HUES64 (cell line): Measurements from ENCODE around the gene TCF12.

ENCODE experiments used
- H3K27ac ChIP-seq: 2 replicates; pipeline ENCODE4 v1.7.0; 2013; ENCODE audit warnings: low read depth, low read length, inconsistent platforms
- H3K27me3 ChIP-seq: 2 replicates; pipeline ENCODE4 v1.6.1; 2013; ENCODE audit warnings: mild to moderate bottlenecking, low read length; ENCODE audit not compliant: insufficient read depth
- H3K36me3 ChIP-seq: 2 replicates; pipeline ENCODE4 v1.6.1; 2013; ENCODE audit warnings: mild to moderate bottlenecking, low read length; ENCODE audit not compliant: insufficient read depth
- H3K4me1 ChIP-seq: 2 replicates; pipeline ENCODE4 v1.6.1; 2013; ENCODE audit warnings: mild to moderate bottlenecking, low read length, moderate library complexity; ENCODE audit not compliant: insufficient read depth
- H3K4me3 ChIP-seq: 2 replicates; pipeline ENCODE4 v1.5.1; 2013; ENCODE audit warnings: mild to moderate bottlenecking, low read length, moderate library complexity
- H3K9ac ChIP-seq: 2 replicates; pipeline ENCODE4 v1.6.1; 2013; ENCODE audit warnings: mild to moderate bottlenecking, low read depth, low read length
- H3K9me3 ChIP-seq: 2 replicates; pipeline ENCODE4 v1.6.1; 2013; ENCODE audit warnings: low read depth, low read length; ENCODE audit not compliant: insufficient read depth
- WGBS: fragments of 150-250, 120-280 bp; methylation state at CpG from one replicate; pipeline ENCODE4 v1.1.7; 2013; ENCODE audit warnings: missing lambda C conversion rate; 5-methylcytosine and 5-hydroxymethylcytosine counted together

TCF12 gene

DNA sequence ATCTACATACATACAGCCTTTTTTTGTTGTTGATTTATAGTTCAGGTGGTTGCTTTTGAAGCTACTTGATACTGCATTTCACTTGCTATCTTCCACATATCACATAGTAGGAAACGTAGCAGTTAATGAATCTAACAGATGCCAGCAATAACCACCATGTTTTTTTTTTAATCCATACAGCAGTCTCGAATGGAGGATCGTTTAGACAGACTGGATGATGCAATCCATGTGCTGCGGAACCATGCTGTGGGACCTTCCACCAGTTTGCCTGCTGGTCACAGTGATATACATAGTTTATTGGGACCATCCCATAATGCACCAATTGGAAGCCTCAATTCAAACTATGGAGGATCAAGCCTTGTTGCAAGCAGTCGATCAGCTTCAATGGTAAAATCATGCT, 334.6 kb downstream of the TCF12 start:
- Histone ChIP-seq H3K9me3 (no peaks in the 10 kb centered on the region; the same call in 1 of the 2 replicates), H3K36me3 (peaks cover 55% of the 10 kb centered on the region), H3K4me1 (peaks cover 28% of the 10 kb centered on the region), H3K27ac (peak overlapping the region; percentile 29), H3K27me3 (no peaks in the 10 kb centered on the region), H3K9ac (no peak overlapping the region), H3K4me3 (no peak overlapping the region)
- WGBS, result 87% methylated on average over 5 of the region's 5 CpGs

- H3K9me3 ChIP-seq, result no peaks in the 10 kb centered on the region; the same call in 1 of the 2 replicates
- peaks cover 32% of the 10 kb centered on the region for H3K4me1 ChIP-seq
- H3K4me3 ChIP-seq, result no peak overlapping the region
- no peak overlapping the region for H3K9ac ChIP-seq
- H3K27me3 ChIP-seq, result no peaks in the 10 kb centered on the region
- 100% methylated on average over 1 of the region's 2 CpGs for WGBS
- peaks cover 51% of the 10 kb centered on the region for H3K36me3 ChIP-seq
- H3K27ac ChIP-seq, result peak overlapping the region; percentile 25
Observed at GRCh38 chr15:57253500-57253899, 335.1 kb downstream of the TCF12 start.

DNA sequence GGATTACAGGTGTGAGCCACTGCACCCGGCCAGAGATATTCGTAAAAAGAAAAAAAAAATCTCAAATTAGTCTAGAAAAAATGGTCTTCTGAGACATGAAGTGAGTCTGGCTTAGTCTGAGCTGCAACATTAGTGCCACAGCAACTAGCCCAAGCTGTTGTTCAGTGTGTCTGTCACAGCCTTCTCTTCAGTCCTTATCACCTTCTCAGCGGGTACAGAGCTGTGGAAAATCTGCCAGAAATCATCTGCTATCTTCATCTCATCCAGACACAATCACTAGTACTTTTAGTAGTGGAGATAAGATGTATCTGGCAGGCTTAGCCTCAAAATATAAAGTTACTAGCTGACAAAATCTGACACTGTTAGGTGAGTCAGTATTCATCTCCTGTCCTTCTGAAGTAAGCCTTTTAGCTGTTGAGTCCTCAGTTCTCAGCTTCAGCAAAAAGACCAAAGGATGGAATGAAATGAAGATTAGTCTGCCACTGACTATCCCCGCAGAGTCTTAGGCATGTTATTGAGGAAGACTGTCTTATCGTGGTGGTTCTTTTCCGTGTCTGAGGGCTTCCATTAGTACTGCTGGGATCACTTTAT, 337.4 kb downstream of the TCF12 start:
- Histone ChIP-seq H3K27me3 (no peaks in the 10 kb centered on the region), H3K36me3 (peaks cover 37% of the 10 kb centered on the region)

DNA sequence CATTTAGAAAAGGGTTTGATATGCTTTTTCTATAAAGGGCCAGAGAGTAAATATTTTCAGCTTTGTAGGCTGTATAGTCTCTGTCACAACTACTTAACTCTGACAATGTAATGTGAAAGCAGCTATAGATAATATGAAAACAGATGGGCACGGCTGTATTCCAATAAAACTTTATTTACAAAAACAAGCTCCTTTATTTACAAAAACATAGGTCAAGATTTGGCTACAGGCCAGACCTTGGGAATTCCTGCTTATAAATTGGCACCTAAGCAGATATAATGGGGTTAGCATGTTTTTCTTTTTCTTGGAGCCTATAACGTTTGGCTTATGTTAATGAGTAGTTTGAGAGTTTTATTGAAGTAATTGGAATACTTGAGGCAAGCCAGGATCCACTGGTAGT, 338.5 kb downstream of the TCF12 start:
- no peaks in the 10 kb centered on the region for H3K27me3 ChIP-seq
- H3K9me3 ChIP-seq, result no peaks in the 10 kb centered on the region
- peaks cover 41% of the 10 kb centered on the region for H3K36me3 ChIP-seq
- H3K4me1 ChIP-seq, result peaks cover 47% of the 10 kb centered on the region
- H3K27ac ChIP-seq, result no peak overlapping the region
- H3K9ac ChIP-seq, result no peak overlapping the region
- no peak overlapping the region for H3K4me3 ChIP-seq
- 81% methylated on average over 2 of the region's 2 CpGs for WGBS

More for the DNA sequence above, 337.4 kb downstream of the TCF12 start:
- peaks cover 55% of the 10 kb centered on the region for H3K4me1 ChIP-seq
- WGBS, result 90% methylated on average over 6 of the region's 6 CpGs
- H3K9ac ChIP-seq, result no peak overlapping the region
- no peaks in the 10 kb centered on the region for H3K9me3 ChIP-seq
- no peak overlapping the region for H3K4me3 ChIP-seq
- no peak overlapping the region for H3K27ac ChIP-seq

GRCh38 chr15:57259568-57260040, 341.2 kb downstream of the TCF12 start:
- H3K27ac ChIP-seq, result peak overlapping the region; percentile 23; the same call in 1 of the 2 replicates
- no peak overlapping the region for H3K9ac ChIP-seq
- H3K9me3 ChIP-seq, result no peaks in the 10 kb centered on the region
- peaks cover 29% of the 10 kb centered on the region for H3K4me1 ChIP-seq
- H3K27me3 ChIP-seq, result no peaks in the 10 kb centered on the region
- WGBS, result 7% methylated on average over 6 of the region's 6 CpGs
- peak overlapping the region; percentile 15; the same call in 1 of the 2 replicates for H3K4me3 ChIP-seq
- peaks cover 42% of the 10 kb centered on the region for H3K36me3 ChIP-seq

DNA sequence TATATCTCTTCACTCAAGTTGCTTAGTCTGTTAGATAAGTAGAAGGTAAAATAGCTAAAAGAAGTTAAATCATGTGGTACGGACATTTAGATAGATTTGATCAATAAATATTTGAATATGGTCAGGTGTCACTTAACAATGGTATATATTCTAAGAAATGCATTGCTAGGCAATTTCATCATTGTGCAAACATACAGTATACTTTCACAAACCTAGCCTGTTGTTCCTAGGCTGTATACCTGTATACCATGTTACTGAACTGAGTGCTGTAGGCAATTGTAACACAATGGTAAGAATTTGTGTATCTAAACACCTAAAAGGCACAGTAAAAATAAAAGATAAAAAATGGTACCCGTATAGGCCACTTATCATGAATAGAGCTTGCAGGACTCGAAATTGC, 345.1 kb downstream of the TCF12 start:
- WGBS, result 96% methylated on average over 3 of the region's 3 CpGs
- no peaks in the 10 kb centered on the region for H3K9me3 ChIP-seq
- peaks cover 64% of the 10 kb centered on the region for H3K36me3 ChIP-seq
- H3K4me3 ChIP-seq, result no peak overlapping the region
- H3K27ac ChIP-seq, result no peak overlapping the region
- H3K4me1 ChIP-seq, result peaks cover 25% of the 10 kb centered on the region
- no peak overlapping the region for H3K9ac ChIP-seq
- H3K27me3 ChIP-seq, result no peaks in the 10 kb centered on the region

- Histone ChIP-seq H3K4me3 (no peak overlapping the region), H3K27me3 (no peaks in the 10 kb centered on the region), H3K36me3 (peaks cover 57% of the 10 kb centered on the region), H3K27ac (no peak overlapping the region), H3K4me1 (no peaks in the 10 kb centered on the region), H3K9ac (no peak overlapping the region), H3K9me3 (no peaks in the 10 kb centered on the region)
- 96% methylated on average over 8 of the region's 9 CpGs for WGBS
Observed at GRCh38 chr15:57272771-57273357, 354.4 kb downstream of the TCF12 start.

GRCh38 chr15:57273402-57273801, 355.0 kb downstream of the TCF12 start:
- no peak overlapping the region for H3K9ac ChIP-seq
- H3K27ac ChIP-seq, result no peak overlapping the region
- 98% methylated on average over 1 of the region's 1 CpG for WGBS
- no peaks in the 10 kb centered on the region for H3K4me1 ChIP-seq
- H3K9me3 ChIP-seq, result no peaks in the 10 kb centered on the region
- H3K36me3 ChIP-seq, result peaks cover 53% of the 10 kb centered on the region
- no peaks in the 10 kb centered on the region for H3K27me3 ChIP-seq
- H3K4me3 ChIP-seq, result no peak overlapping the region

GRCh38 chr15:57278439-57278838, 360.0 kb downstream of the TCF12 start:
- 62% methylated on average over 1 of the region's 3 CpGs for WGBS
- Histone ChIP-seq H3K4me1 (peaks cover 10% of the 10 kb centered on the region), H3K9ac (no peak overlapping the region), H3K27ac (no peak overlapping the region), H3K4me3 (no peak overlapping the region), H3K36me3 (peaks cover 58% of the 10 kb centered on the region), H3K27me3 (no peaks in the 10 kb centered on the region), H3K9me3 (no peaks in the 10 kb centered on the region)

- peaks cover 10% of the 10 kb centered on the region for H3K4me1 ChIP-seq
Observed at GRCh38 chr15:57280464-57280863, 362.0 kb downstream of the TCF12 start.

DNA sequence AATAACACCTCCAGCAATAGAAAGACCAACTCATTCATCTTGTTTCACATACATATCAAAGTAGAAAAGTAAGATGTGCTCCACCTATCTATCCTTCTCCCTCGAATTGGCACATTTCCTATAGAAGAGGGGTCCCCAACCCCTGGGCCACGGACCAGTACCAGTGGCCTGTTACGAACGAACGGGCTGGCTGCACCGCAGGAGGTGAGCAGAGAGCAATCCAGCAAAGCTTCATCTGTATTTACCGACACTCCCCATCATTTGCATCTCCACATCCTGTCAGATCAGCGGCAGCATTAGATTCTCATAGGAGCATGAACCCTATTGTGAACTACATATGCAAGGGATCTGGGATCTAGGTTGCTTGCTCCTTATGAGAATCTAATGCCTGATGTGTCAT, 362.9 kb downstream of the TCF12 start:
- H3K27me3 ChIP-seq, result no peaks in the 10 kb centered on the region
- peaks cover 57% of the 10 kb centered on the region for H3K36me3 ChIP-seq
- no peak overlapping the region for H3K9ac ChIP-seq
- no peaks in the 10 kb centered on the region for H3K9me3 ChIP-seq
- no peak overlapping the region for H3K27ac ChIP-seq
- no peak overlapping the region for H3K4me3 ChIP-seq
- H3K4me1 ChIP-seq, result peaks cover 13% of the 10 kb centered on the region
- WGBS, result 39% methylated on average over 8 of the region's 8 CpGs

More at GRCh38 chr15:57280464-57280863, 362.0 kb downstream of the TCF12 start:
- no peak overlapping the region for H3K9ac ChIP-seq
- 88% methylated on average over 2 of the region's 3 CpGs for WGBS
- no peaks in the 10 kb centered on the region for H3K9me3 ChIP-seq
- no peak overlapping the region for H3K27ac ChIP-seq
- peaks cover 57% of the 10 kb centered on the region for H3K36me3 ChIP-seq
- H3K27me3 ChIP-seq, result no peaks in the 10 kb centered on the region
- H3K4me3 ChIP-seq, result no peak overlapping the region
